Ovary (tissue), 9 donors: Measurements from ENCODE around the gene ZNF653. TPM values are rescaled to one million over a fixed set of nuclear protein-coding genes. Genes with fewer than 3 reads are reported as not detected.

Experiments used
- DNase-seq, 5 donors: peaks; one replicate each; pipeline ENCODE4 v3.0.0-alpha.2; 2019 to 2020
- H3K27ac ChIP-seq, 2 donors: fragments of 200-600 bp; one replicate each; pipeline versions ENCODE4 v1.5.1 to v1.8.0; 2019 to 2022
- H3K27me3 ChIP-seq: fragments of 200-600 bp; one replicate; pipeline ENCODE4 v1.8.0; 2022
- H3K36me3 ChIP-seq: fragments of 200-600 bp; sonication (generic); one replicate; pipeline ENCODE4 v1.5.1; 2019
- H3K4me1 ChIP-seq: one replicate; pipeline ENCODE4 v1.8.1; 2013; ENCODE audit warnings: mild to moderate bottlenecking, moderate library complexity; ENCODE audit not compliant: insufficient read depth
- H3K4me3 ChIP-seq: fragments of 200-600 bp; sonication (generic); one replicate; pipeline ENCODE4 v1.5.1; 2017
- H3K9me3 ChIP-seq, 2 donors: fragments of 200-600 bp in 1 of 2; sonication (generic) in 1 of 2; one replicate each; pipeline versions ENCODE4 v1.5.1 to v1.8.1; 2013 to 2019; ENCODE audit warnings: mild to moderate bottlenecking in 1 of 2, moderate library complexity in 1 of 2
- CTCF ChIP-seq, 3 donors: fragments of 450-650 bp in 2 of 3; fragments of 200-600 bp in 1 of 3; IDR thresholded peaks; one replicate each; pipeline versions ENCODE4 v1.5.1 to v1.8.0; 2016 to 2022; ENCODE audit warnings: antibody characterized with exemption in 3 of 3, mild to moderate bottlenecking in 1 of 3
- EP300 ChIP-seq: sonication (generic); formaldehyde crosslinking; IDR thresholded peaks from one replicate; pipeline ENCODE4 v1.6.1; 2017; ENCODE audit warnings: antibody characterized with exemption
- POLR2A ChIP-seq: fragments of 450-650 bp; IDR thresholded peaks from one replicate; pipeline ENCODE4 v1.6.1; 2017; ENCODE audit warnings: antibody characterized with exemption, mild to moderate bottlenecking, moderate library complexity
- WGBS, 3 donors: extraction: QIAGEN DNeasy Blood & Tissue Kit in 1 of 3; methylation state at CpG; one replicate each; pipeline versions ENCODE4 v1.1.5 to v1.1.7; 2013 to 2017; 5-methylcytosine and 5-hydroxymethylcytosine counted together
- intact Hi-C, 4 donors: fragments of 100-400 bp; cut with DNase I; formaldehyde crosslinking; loops; one replicate each; pipeline versions ENCODE4 v1.11.0 to v1.15.1; 2022 to 2023
- polyA plus RNA-seq, 2 donors: library from polyadenylated mRNA; stranded (reverse); fragments of 200-250 nt in 1 of 2; fragments of 350-450 nt in 1 of 2; fragmentation: Illumina TruSeq in 1 of 2; extraction: RNeasy Lipid Tissue Mini Kit (QIAGEN cat#74804) in 1 of 2; gene quantifications; one replicate each; pipeline ENCODE4 v1.2.3, GENCODE V29; 2013 to 2014
- total RNA-seq, 7 donors: library from RNA; depleted of rRNA in 2 of 7; stranded (reverse); fragments of >200 nt in 2 of 7; fragmentation: NEBNext Ultra II Directional in 3 of 7; extraction: Animal tissue kit (Norgen Biotek cat#: 25700) in 3 of 7; gene quantifications; one replicate each; pipeline versions ENCODE4 v1.1.0 to v1.2.4, GENCODE V29; 2016 to 2023
- donor health status: DM: no; HTN: no; CAD: no; lungs with moderate emphysema.
- donor health status: DM: no; HTN: no; CAD: no.
- donor health status: Bipolar disorder and iron deficiency.
- donor health status: DM: yes; HTN: yes; CAD: no.
- donor health status: DM: no; HTN: no; CAD: no.
- donor health status: DM: yes; HTN: yes; CAD: no.

ZNF653 gene
- total and polyA plus RNA-seq, 9 donors = 2.9 to 16.8 (median 10.7) TPM

- no peak overlapping the region for H3K4me3 ChIP-seq
- intact Hi-C loops = loop anchor here in 2 of 4 donors (10.0 kb wide), 1 partner anchor 154 kb away; the partner anchor contains the start of gene TSPAN16 (in 2 of the 2)
- H3K4me1 ChIP-seq = peaks cover 1% of the 10 kb centered on the region
- no peaks in the 10 kb centered on the region for H3K36me3 ChIP-seq
- H3K27me3 ChIP-seq = no peaks in the 10 kb centered on the region
- no peaks in the 10 kb centered on the region for H3K9me3 ChIP-seq
- TF ChIP-seq CTCF (IDR thresholded peaks at IDR 0.05) (no peak), POLR2A (no peak), EP300 (no peak)
- no peak overlapping the region for H3K27ac ChIP-seq
- DNase-seq = no peak
- WGBS, 3 donors = 83 to 90% (median 85%) methylated on average over 13 of the region's 13 CpGs
Observed at GRCh38 chr19:11448410-11448809, 57.2 kb downstream of the ZNF653 start.

GRCh38 chr19:11447347-11448262 is 58.0 kb downstream of the ZNF653 start:
- intact Hi-C loops = loop anchor here in 2 of 4 donors (10.0 kb wide), 1 partner anchor 153 kb away; the partner anchor contains the start of gene TSPAN16 (in 2 of the 2)
- DNase-seq = no peak
- H3K27me3 ChIP-seq = no peaks in the 10 kb centered on the region
- H3K9me3 ChIP-seq = no peaks in the 10 kb centered on the region
- no peak for TF ChIP-seq EP300
- H3K36me3 ChIP-seq = no peaks in the 10 kb centered on the region
- no peak overlapping the region for H3K4me3 ChIP-seq
- 79 to 81% (median 80%) methylated on average over 35 of the region's 35 CpGs for WGBS, 3 donors
- H3K4me1 ChIP-seq = peaks cover 1% of the 10 kb centered on the region
- no peak overlapping the region for H3K27ac ChIP-seq

GRCh38 chr19:11446652-11447301 is 58.9 kb downstream of the ZNF653 start:
- TF ChIP-seq CTCF (IDR thresholded peaks at IDR 0.05) (peak; percentile 31 to 75 (median 46)), POLR2A (no peak), EP300 (no peak)
- Histone ChIP-seq H3K27ac (peak overlapping the region in 1 of 2 donors; percentile 19), H3K36me3 (no peaks in the 10 kb centered on the region), H3K9me3 (no peaks in the 10 kb centered on the region), H3K4me1 (peaks cover 1% of the 10 kb centered on the region), H3K27me3 (no peaks in the 10 kb centered on the region), H3K4me3 (no peak overlapping the region)
- peak in 4 of 5 donors; percentile 56 to 69 (median 64) for DNase-seq
- WGBS, 3 donors = 61 to 62% (median 61%) methylated on average over 23 of the region's 23 CpGs
- intact Hi-C loops = loop anchor here in 2 of 4 donors (10.0 kb wide), 1 partner anchor 152 kb away; the partner anchor contains the start of gene TSPAN16 (in 2 of the 2)

GRCh38 chr19:11446271-11446651 is 59.4 kb downstream of the ZNF653 start:
- H3K27ac ChIP-seq = no peak overlapping the region
- intact Hi-C loops = loop anchor here in 2 of 4 donors (10.0 kb wide), 1 partner anchor 151 kb away; the partner anchor contains the start of gene TSPAN16 (in 2 of the 2)
- DNase-seq = no peak
- H3K4me3 ChIP-seq = no peak overlapping the region
- no peak for TF ChIP-seq POLR2A
- no peaks in the 10 kb centered on the region for H3K4me1 ChIP-seq
- H3K36me3 ChIP-seq = no peaks in the 10 kb centered on the region
- no peaks in the 10 kb centered on the region for H3K27me3 ChIP-seq
- no peaks in the 10 kb centered on the region for H3K9me3 ChIP-seq
- 85 to 89% (median 87%) methylated on average over 10 to 14 of the region's 14 CpGs for WGBS, 3 donors

GRCh38 chr19:11445141-11445540 is 60.5 kb downstream of the ZNF653 start:
- no peaks in the 10 kb centered on the region for H3K36me3 ChIP-seq

More at GRCh38 chr19:11445141-11445540, 60.5 kb downstream of the ZNF653 start:
- intact Hi-C loops = loop anchor here in 2 of 4 donors (10.0 kb wide), 1 partner anchor 150 kb away; the partner anchor contains the start of gene TSPAN16 (in 2 of the 2)
- WGBS, 3 donors = 84 to 87% (median 85%) methylated on average over 13 of the region's 13 CpGs
- DNase-seq = no peak
- no peak overlapping the region for H3K4me3 ChIP-seq
- no peaks in the 10 kb centered on the region for H3K9me3 ChIP-seq
- H3K27ac ChIP-seq = no peak overlapping the region
- no peaks in the 10 kb centered on the region for H3K27me3 ChIP-seq
- TF ChIP-seq CTCF (IDR thresholded peaks at IDR 0.05) = no peak
- TF ChIP-seq EP300 = no peak
- no peak for TF ChIP-seq POLR2A
- H3K4me1 ChIP-seq = no peaks in the 10 kb centered on the region
